Right lung (tissue), 5 donors: Measurements from ENCODE around the gene NLRP3. TPM values are rescaled to one million over a fixed set of nuclear protein-coding genes. Genes with fewer than 3 reads are reported as not detected.
"Not testable (repeated sequence)": the region's sequence is repeated elsewhere in the genome, so short reads cannot be mapped to it uniquely, and the experiment has no call there.

Source experiments
- DNase-seq, 2 donors: peaks; one replicate each; pipeline ENCODE4 v3.0.0-alpha.2; 2013
- polyA plus RNA-seq, 5 donors: library from polyadenylated mRNA; unstranded; fragments of 120-200 nt; gene quantifications; one replicate each; pipeline versions ENCODE4 v1.2.1 to v1.2.3, GENCODE V29; 2013; ENCODE audit warnings: inconsistent platforms in 1 of 5, low replicate concordance in 1 of 5; ENCODE audit not compliant: insufficient read length in 5 of 5, insufficient read depth in 1 of 5

NLRP3 gene
- polyA plus RNA-seq, 5 donors: 1.1 to 1.2 (median 1.2) TPM

DNA sequence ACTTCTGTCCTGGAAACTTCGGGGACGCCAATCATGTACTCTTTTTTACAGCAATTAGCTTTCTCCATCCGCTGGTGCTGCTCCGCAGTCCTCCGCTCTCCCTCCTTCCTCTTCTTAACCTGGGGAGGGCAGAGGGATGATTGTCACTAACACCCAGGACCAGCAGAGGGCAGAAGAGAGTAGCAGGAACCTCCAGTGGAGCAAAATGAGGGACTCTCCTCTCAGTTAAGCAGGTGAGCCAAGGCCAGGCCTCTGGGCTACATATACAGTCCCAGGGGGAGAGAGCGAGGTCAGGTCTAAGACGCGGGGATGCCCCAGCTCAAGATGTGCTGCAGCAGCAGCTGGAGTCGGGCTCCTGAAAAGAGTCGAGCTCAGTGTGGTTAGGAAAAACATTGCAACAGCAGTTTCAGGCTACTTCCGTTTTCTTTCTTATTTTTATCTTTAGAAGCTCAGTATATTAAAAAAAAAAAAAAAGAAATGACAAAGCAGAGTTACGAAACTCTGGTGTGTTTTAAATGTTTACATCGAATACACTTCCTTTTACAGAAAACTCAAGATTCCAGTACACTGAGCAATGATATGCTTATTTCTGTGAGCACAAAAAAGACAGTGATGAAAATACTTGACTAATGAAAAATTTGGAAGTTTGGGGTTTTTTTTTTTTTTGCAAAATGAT, 25.7 kb upstream of the NLRP3 start:
- DNase-seq: peak; percentile 64 to 67

DNA sequence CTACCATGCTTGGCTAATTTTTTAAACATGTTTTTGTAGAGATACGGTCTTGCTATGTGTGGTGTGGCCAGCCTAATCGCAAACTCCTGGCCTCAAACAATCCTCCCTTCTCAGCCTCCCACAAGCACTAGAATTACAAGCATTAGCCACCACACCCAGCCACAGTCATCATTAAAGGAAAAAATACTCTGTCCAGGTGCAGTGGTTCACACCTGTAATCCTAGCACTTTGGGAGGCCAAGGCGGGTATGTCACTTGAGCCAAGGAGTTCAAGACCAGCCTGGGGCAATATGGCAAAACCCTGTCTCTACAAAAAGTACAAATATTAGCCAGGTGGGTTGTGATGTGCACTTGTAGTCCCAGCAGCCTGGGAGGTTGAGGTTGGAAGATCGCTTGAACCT, 25.0 kb upstream of the NLRP3 start:
- no peak for DNase-seq

DNA sequence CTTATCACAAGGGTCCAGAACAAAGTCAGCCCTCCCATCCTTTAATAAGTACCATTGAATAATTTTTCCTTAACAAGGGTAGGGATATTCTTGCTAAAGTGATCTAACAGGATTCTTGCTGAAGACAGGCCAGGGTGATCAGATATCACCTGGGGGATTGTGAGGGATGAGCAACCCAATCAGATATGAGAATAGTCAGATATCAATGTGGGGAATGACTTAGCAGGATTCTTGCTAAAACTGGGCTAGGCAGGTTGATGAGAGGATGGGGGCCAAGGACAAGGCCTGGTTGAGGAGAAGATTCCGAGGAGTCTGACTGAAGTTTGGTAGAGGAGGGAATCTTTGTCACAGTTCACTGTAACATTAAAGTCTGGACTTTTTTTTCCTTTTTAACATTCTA, 23.9 kb upstream of the NLRP3 start:
- no peak for DNase-seq

DNA sequence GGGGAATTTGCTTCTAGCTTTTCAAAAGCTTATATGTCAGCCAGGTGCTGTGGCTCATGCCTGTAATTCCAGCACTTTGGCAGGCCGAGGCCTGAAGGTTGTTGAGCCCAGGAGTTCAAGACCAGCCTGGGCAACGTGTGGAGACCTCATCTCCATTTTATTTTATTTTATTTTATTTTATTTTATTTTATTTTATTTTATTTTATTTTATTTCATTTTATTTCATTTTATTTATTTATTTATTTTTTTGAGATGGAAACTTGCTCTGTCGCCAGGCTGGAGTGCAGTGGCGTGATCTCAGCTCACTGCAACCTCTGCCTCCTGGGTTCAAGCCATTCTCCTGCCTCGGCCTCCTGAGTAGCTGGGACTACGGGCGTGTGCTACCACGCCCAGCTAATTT, 20.9 kb upstream of the NLRP3 start:
- not testable (repeated sequence) for DNase-seq

DNA sequence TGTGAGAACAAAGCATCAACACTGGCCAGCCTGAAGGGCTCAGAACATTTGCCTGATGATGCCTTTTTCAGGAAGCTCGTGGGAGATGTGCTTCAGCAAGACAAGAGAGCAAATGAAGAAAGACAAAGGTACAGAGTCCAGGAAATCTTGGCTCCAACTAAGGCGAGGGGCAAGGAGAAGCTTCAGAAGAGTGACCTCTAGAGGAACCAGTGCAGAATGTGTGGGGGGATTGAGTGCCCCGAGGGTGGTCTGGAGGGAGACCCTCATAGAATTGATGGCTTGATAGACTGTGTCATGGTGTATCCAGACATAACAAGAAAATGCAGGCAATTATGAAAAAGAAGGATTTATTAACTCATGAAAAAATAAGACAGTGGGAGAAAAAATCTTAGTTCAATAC, 15.3 kb upstream of the NLRP3 start:
- DNase-seq: no peak

DNA sequence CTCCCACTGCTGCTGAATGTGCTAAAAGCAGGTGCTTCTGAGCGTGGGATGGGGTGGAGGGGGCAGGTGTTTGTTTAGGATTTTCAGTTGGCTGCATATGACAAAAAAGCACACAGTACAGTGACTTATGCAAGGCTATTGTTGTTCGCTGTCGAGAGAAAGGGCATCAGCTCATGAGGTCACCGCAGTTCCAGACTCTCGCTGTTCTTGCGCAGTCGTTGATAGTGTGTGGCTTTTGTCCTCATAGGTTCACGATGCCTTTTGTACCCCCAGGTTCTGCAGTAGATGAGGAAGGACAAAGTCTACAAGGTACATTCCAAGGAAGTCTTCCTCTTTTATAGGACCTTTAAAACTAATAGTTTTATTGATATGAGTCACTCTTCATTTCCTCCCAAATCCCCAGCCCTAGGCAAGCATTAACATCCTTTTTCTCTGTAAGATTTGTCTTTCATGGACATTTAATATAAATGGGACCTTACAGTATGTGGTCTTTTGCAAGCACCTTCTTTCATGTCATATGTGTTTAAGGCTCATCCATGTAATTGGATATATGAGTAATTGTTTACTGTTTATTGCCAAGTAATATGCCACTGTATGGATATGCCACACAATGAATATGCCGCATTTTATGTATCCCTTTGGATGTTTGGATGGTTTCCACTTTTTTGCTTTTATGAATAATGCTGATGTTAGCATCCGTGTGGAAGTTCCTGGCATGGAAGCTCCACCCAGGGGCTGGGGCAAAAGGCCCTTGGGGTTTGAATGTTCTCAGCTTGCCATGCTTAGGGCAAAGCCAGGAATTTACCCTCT, 14.5 kb upstream of the NLRP3 start:
- DNase-seq: no peak

DNA sequence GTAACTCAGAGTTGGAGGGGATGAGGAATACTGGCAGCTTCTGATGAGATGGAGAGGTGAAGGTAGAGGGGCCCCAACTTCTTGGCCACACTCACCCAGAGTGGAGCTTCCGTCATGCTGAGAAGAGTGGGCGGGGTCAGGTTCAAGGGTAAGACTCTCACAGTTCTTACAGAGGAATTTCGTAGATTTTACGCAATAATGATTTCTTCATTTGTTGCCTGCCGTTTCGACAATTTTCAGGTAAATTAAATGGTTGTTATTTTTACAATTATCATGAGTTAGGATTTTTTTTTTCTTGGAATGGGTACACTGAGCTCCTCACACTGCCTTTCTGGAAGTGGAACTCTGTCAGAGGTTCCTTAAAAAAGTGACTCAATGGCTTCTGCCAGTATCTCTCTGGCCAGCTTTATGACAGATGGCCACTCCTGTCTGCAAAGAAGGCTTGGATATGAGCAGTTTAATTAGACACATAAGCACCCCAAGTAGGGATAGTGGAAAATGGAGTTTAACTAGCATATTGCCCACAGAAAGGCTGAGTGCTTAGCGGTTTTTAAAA, 13.8 kb upstream of the NLRP3 start:
- DNase-seq: no peak

DNA sequence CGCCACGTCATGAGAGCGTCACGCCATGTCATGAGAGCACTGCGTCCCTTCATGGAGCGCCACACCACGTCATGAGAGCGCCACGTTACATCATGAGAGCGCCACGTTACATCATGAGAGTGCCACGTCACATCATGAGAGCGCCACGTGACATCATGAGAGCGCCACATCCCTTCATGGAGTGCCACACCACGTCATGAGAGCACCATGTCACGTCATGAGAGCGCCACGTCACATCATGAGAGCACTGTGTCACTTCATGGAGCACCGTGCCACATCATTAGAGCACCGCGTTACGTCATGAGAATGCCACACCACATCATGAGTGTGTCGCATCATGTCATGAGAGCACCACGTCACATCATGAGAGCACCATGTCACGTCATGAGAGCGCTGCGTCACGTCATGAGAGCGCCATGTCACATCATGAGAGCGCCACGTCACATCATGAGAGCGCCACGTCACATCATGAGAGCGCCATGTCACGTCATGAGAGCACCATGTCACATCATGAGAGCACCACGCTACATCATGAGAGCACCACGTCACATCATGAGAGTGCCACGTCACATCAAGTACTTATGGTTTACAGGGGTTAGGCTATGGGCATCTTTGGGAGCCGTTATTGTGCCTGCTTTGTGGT, 9.8 kb upstream of the NLRP3 start:
- DNase-seq: no peak

DNA sequence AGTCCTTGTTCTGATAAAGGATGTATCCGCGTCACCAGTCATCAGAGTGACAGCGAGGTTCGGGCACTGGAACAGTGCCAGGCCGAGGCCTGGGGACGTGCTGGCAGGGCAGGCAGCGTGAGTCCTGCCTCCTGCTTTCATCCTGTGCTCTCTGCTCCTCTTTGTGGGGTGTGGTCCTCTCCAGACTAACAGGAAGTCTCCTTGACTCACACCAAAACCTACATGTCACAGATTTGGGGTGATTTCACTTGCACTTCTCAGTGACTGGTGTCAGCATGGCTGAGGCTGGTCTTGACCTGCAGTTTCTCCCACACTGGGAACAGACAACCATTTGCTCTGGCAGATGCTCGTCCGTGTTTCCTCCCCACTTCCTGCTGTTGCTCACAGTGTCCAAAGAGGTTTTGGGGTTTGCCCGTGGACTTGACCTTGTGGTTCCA, 8.8 kb upstream of the NLRP3 start:
- DNase-seq: no peak

DNA sequence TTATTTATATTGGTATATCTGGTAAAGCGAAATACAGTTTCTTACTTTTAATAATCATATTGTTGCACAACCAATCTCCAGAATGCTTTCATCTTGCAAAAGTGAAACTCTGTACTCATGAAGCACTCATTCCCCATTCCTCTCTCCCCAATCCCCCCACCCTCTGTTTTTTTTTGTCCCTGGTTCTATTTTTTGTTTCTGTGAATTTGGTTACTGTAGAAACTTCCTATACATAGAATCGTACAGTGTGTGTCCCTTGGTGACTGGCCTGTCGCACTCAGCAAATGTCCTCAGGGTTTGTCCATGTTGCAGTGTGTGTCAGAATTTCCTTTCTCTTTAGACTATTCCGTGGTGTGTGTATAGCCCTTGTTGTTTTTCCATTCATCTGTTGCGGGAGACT, 7.9 kb upstream of the NLRP3 start:
- no peak for DNase-seq

DNA sequence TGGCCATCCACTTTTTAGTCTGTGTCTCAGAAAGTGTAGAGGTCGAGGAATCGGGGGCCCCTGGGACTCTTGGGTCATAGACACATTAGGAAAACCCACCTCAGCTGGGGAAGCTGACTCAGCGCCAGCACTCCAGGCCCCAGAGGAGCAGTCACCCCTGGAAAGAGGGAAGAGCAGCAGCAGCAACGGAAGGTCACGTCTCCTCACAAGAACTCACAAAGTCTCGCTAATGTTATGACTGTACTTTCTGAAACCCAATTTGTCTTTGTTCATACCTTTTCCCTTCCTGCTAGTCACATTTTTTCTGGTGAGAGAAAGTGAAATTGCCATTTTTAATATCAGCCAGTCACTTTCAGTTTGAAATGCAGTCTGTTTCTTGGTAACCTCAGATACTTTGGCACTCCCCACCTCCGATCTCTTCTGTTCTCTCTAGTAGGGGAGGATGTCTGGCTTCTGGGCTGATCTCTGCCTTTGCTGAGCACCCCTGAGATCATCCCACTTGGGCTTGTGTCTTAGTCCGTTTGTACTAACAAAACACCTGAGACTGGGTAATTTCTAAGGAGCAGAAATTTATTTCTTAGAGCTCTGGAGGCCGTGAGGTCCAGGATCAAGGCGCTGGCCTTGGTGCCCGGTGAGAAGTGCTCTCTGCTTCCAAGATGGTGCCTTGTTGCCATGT, 6.0 kb upstream of the NLRP3 start:
- DNase-seq: no peak

DNA sequence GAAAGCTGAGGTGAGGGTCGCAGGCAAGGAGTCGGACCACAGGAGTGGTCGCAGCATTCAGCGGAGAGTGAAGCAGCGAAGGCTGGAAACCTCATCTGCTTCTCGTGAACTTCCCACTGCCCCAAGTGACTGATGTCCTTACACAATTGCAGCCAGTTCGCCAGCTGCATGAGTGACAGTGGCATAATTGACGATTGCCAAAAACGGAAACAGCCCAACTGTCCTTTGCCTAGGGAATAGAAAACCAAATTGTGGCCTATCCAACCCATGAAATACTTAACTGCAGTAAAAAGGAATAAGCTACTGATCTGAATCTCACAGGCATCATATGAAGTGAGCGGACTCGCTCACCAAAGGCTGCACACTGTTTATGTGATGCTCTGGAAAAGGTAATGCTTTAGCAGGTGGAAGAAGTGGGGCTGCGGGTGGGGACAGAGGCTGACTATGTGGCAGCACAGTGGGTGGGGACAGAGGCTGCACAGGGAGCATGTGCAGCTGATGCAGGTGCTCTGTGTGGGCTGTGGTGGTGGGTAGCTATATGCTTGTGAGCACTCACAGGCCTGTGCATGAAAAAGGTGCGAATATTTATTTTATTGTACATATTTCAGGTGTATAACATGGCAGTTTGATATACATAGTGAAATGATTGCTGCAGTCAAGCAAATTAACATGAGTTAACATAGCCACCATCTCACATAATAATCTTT, 4.2 kb upstream of the NLRP3 start:
- no peak for DNase-seq

DNA sequence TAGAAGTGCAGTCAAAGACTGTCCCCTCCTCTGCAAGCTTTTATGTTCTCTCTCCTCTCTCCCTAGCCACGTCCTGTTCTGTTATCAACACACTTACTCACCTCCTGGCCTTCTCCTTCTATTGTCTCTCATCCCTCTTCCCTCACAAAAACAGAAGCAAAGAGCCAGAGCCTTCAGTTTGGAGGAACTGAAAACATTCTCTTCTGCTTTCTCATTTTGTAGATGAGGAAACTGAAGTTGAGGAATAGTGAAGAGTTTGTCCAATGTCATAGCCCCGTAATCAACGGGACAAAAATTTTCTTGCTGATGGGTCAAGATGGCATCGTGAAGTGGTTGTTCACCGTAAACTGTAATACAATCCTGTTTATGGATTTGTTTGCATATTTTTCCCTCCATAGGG, 1.9 kb downstream of the NLRP3 start:
- DNase-seq: no peak

DNA sequence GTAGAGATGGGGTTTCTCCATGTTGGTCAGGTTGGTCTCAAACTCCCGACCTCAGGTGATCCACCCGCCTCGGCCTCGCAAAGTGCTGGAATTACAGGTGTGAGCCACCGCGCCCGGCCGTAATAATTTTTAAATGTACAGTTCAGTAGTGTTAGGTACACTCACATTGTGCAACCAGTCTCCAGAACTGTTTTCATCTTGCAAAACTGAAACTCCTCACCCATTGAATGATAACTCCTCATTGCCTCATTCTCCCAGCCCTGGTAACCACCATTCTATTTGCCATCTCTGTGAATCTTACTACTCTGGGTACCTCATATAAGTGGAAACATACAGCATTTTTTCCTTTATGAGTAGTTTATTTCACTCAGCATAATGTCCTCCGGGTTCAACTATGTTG, 3.4 kb downstream of the NLRP3 start:
- no peak for DNase-seq

DNA sequence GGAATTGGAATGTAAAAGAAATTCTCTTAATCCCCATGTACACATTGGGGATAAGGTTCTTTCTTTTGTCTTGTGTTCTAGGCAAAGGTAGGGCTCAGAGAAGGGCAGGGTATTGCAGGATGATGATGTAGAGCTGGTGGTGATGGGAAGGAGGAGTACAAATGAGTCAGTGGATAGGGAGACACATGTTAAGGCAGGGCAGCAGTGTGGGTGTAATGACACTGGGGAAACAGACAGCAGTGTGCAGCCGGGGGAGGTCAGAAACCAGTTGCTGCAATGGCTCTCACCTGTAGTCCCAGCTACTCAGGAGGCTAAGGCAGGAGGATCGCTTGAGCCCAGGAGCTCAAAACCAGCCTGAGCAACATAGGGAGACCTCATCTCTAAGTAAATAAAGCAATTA, 5.1 kb downstream of the NLRP3 start:
- no peak for DNase-seq

DNA sequence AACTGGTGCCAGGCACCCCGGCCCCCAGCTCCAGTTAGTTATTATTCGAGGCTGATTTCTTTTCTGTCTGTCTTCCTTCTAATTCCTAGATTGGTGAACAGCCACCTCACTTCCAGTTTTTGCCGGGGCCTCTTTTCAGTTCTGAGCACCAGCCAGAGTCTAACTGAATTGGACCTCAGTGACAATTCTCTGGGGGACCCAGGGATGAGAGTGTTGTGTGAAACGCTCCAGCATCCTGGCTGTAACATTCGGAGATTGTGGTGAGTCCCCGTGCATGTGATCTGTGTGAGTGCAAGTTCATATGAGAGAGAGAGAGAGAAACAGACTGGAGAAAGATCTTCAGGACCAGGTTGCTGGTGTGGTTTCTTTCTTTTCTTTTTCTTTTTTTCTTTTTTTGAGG, 13.5 kb downstream of the NLRP3 start:
- no peak for DNase-seq

DNA sequence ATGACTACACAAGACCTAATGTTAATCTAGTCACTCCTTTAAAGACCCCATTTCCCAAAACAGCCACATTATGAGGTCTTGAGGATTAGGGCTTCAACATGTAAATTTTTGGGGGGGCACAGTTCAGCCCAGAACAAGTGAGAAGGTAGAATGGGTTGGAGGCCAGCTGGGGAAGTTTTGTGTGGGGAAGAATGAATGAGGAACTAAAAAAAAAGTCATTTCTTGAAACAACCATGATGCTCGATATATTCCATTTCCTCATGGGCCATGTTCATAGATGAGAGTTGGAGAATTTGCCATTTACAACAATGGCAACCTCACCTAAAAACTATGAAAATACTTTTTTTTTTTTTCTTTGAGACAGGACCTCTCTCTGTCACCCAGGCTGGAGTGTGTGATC, 14.5 kb downstream of the NLRP3 start:
- DNase-seq: no peak

DNA sequence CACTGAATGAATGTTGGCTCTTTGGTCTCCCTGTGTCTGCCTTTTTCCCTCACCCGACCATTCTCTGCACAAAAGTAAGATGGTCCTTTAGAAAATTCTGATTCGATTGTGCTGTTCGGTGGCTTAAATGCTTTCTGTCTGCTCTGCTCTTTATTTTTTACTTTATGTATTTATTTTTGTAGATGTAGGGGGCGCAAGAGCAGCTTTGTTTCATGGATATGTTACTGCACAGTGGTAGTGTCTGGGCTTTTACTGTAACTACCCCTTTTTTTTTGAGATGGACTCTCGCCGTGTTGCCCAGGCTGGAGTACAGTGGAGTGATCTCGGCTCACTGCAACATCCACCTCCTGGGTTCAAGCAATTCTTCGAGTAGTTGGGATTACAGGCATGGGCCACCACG, 15.7 kb downstream of the NLRP3 start:
- DNase-seq: no peak

DNA sequence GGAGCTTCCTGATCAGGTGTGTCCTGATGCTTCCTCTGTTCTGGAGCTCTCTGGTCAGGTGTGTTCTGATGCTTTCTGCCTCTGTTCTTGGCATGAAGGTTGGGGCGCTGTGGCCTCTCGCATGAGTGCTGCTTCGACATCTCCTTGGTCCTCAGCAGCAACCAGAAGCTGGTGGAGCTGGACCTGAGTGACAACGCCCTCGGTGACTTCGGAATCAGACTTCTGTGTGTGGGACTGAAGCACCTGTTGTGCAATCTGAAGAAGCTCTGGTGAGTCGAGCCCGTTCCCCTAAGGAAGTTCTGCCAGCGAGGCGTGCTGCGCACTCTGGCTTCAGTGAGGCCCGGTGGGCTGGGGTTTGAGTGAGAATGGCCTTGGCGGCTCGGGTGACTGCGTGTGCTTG, 18.0 kb downstream of the NLRP3 start:
- DNase-seq: no peak

DNA sequence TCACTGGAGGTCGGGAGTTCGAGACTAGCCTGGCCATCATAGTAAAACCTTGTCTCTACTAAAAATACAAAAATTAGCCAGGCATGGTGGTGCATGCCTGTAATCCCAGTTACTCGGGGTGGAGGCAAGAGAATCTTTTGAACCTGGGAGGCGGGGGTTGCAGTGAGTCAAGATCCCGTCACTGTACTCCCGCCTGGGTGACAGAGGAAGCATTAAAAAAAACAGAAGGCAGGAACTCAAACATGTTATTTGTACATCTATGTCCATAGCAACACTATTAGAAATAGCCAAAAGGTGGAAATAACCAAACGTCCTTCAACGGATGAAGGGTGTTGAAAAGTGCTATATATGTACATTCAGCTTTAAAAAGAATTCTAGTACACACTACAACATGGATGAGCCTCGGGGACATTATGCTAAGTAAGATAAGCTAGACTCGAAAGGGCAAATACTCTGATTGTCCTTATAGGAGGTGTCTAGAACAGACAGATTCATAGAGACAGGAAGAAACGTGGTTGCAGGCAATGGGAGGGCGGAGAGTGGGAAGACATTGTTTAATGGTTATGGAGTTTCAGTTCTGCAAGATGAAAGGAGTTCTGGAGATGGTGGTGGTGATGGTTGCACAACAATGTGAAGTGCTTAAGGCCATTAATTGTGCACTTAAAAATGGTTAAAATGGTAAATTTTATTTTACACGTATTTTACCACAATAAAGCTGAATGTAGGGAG, 19.2 kb downstream of the NLRP3 start:
- no peak for DNase-seq

DNA sequence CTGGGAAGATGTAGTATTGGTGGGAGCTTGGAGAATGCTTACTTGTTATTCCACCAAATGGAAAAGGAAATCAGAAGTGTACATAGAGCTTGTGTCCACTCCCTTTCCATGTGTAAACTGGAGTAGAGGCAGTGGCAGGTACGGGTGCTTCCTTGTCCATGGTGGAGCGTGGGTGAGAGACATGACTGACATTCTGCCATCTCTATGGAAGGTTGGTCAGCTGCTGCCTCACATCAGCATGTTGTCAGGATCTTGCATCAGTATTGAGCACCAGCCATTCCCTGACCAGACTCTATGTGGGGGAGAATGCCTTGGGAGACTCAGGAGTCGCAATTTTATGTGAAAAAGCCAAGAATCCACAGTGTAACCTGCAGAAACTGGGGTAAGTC, 19.8 kb downstream of the NLRP3 start:
- no peak for DNase-seq
